GM18870 (cell line): ENCODE results near the gene MAP2K5.

ENCODE experiments used
- ATAC-seq: cut with Tn5 transposase; IDR thresholded peaks from one replicate; pipeline ENCODE4 v1.9.1; 2021; ENCODE audit warnings: moderate library complexity; ENCODE audit not compliant: unreplicated experiment

Gene MAP2K5

GRCh38 chr15:67542420-67543347 is at the start of gene MAP2K5:
Gene MAP2K5, plus strand, starts transcription at chr15:67542703. Its CDS starts 633 bp downstream, at chr15:67543336.
- ATAC-seq: no peak

- no peak for ATAC-seq
Measured at GRCh38 chr15:67495585-67495984, 46.9 kb upstream of the MAP2K5 start.

- no peak for ATAC-seq
Measured at GRCh38 chr15:67501177-67501835, 41.2 kb upstream of the MAP2K5 start.

- ATAC-seq: no peak
Measured at GRCh38 chr15:67501836-67502461, 40.6 kb upstream of the MAP2K5 start.

DNA sequence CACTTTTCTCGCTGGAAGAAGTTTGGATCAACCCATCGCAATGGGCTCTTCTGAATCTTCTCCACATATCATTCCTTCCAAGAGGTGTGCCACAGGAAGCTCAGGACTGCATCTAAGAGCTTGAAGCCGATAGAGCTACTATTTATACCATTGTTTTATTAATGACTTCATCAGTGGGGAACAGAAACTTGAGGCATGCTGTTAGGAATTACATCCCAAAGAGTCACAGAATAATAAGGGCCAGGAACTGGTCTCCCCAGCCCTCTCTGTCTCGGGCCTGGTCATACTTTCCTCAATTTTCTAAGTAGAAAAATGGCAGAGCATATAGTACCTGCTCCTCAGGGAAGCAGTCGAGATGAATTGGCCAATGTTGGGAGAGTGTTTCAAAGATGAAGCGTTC is 38.4 kb upstream of the MAP2K5 start:
- no peak for ATAC-seq

DNA sequence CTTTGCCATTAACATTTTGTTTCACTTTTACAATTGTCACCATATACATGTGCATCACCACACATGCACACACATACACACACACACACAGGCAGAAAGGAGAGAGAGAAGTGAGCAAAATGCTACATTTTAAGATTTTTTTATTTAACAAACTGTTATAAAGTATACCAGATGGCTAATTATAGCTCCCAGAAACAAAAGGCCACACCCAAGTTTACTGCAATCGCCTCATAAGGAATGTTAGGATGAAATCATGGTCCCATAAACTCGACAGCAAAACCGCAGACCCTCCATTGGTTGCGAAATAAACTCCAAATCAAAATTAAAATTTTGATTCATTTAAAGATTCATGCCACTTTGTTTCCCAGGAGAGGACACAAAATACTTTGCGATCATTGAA is 37.7 kb upstream of the MAP2K5 start:
- no peak for ATAC-seq

- no peak for ATAC-seq
Measured at GRCh38 chr15:67505675-67506572, 36.6 kb upstream of the MAP2K5 start.

DNA sequence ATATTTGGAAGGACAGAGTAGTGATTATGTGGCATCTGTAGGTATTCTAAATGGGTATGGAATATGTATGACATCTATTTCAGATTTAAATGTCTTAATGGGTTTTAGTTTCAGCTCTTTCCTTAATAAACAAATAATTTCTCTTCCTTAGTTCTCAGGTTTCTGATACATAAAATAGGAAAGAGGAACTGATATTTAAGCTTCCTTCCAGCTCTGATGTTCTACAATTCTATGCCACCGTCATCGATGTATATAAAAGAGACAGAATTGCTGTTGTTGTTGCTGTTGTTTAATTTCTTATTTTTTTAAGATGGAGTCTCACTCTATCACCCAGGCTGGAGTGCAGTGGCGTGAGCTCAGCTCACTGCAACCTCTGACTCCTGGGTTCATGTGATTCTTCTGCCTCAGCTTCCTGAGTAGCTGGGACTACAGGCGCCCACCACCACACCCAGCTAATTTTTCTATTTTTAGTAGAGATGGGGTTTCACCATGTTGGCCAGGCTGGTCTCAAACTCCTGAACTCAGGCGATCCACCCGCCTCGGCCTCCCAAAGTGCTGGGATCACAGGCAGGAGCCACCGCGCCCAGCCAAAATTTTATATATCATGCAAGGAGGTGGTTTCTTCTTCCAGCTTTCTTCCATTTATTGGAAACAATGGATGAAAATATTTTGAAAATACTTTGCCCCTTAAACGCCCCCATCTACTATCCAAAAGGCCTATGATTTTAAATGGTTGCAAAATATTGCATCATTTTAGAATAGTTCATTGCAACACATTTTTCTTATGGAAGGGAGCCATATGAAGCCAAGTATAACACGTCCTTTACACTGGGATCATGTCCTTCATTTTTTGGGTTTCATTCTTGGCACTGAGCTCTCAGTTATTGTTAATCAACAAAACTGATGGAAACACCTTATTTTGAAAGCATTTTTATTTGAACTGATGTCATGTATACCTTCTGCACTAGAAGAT is 35.4 kb upstream of the MAP2K5 start:
- no peak for ATAC-seq

GRCh38 chr15:67508407-67508806 is 34.1 kb upstream of the MAP2K5 start:
- ATAC-seq: no peak

- no peak for ATAC-seq
Measured at GRCh38 chr15:67509918-67510317, 32.6 kb upstream of the MAP2K5 start.

- ATAC-seq: no peak
Measured at GRCh38 chr15:67510597-67511190, 31.8 kb upstream of the MAP2K5 start.

DNA sequence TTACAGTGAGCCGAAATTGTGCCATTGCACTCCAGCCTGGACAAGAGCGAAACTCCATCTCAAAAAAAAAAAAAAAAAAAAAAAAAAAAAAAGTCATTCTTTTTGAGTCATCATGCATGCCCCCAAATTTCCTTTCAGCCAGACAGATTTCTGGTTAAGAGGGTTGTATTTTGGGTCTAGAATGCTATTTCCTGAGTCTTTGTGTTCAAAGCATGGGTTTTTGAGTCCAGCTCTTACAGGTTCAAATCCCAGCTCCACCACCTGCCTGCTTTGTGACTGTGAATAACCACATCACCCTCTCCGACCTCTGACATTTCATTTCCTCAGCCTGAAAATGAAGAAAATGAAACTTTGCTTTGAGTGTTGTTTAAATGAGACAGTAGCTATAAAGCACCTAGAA is 30.9 kb upstream of the MAP2K5 start:
- no peak for ATAC-seq

- no peak for ATAC-seq
Measured at GRCh38 chr15:67512140-67512539, 30.4 kb upstream of the MAP2K5 start.

- no peak for ATAC-seq
Measured at GRCh38 chr15:67512933-67513714, 29.4 kb upstream of the MAP2K5 start.

DNA sequence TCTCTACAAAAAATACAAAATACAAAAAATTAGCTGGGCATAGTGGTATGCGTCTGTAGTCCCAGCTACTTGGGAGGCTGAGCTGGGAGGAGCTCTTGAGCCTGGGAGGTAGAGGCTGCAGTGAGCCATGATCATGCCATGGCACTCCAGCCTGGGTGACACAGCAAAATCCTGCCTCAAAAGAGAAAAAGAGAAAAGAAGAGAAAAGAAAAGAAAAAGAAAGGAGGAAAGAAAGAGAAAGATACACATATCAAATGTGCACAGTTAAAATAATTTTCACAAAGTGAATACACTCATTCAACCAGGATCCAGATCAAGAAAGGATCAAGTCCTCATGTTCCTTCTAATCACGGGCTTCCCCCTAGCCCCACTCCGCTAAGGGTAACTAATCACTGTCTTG is 27.4 kb upstream of the MAP2K5 start:
- no peak for ATAC-seq

GRCh38 chr15:67515557-67515956 is 26.9 kb upstream of the MAP2K5 start:
- ATAC-seq: no peak

DNA sequence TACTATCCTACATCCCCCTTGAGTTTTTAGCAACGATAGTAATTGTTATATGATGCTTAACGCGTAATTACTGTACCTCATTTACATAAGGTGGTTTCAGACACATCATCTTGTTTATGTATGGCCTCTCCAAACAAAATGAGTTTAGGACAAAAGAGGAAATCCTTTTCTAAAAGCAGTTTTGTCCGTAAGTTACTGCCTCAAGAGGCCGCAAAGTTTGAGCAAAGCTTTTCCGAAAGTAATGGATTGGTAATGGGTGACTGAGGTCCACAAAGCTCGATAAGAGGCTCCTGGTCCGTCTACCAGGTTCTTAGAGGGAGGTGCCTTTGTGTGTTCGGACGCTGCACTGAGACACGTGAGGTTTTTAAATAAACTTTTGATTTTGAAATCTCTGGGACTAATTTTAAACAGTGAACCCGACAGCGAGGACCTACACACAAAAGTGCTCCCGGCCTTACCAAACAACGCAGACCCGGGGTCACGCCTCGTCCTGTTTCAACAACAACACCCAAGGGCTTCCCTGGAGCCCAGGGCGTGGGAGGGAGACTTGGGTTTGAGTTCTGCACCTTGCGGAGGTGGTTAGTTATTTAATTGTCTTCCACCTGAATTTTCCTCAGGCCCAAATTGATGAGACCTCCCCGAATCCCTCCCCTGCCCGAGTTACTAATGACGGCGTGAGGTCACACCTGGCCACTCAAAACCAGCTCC is 22.0 kb upstream of the MAP2K5 start:
- ATAC-seq: no peak
